Uterus (tissue), 2 donors: ENCODE data around the gene LPP.

ENCODE experiments used
- CTCF ChIP-seq, 4 experiments: fragments of 200-600 bp in 2 of 4; fragments of 450-650 bp in 2 of 4; sonication (generic) in 2 of 4; IDR thresholded peaks; one replicate each; pipeline ENCODE4 v1.5.1; 2016 to 2019; ENCODE audit warnings: antibody characterized with exemption in 4 of 4, mild to moderate bottlenecking in 2 of 4, moderate library complexity in 1 of 4
- POLR2A ChIP-seq, 2 donors: fragments of 450-650 bp; IDR thresholded peaks; one replicate each; pipeline ENCODE4 v1.6.1; 2016; ENCODE audit warnings: antibody characterized with exemption in 2 of 2, mild to moderate bottlenecking in 1 of 2, moderate library complexity in 1 of 2

GRCh38 chr3:188262913-188263683, 109.1 kb downstream of the LPP start:
- TF ChIP-seq CTCF (IDR thresholded peaks at IDR 0.05) (no peak), POLR2A (IDR thresholded peaks at IDR 0.05) (peak in 1 of 2 donors; percentile 15)
